HCT116 (cell line): ENCODE measurements around the gene TYMP. TPM values are rescaled to one million over a fixed set of nuclear protein-coding genes. Genes with fewer than 3 reads are reported as not detected.

Experiments used
- ATAC-seq: fragments of 200-7000 bp; cut with Tn5 transposase; 2 replicates; pipeline ENCODE4 v1.9.1; 2020; ENCODE audit warnings: mild to moderate bottlenecking, moderate library complexity
- BruUV-seq: library from RNA; stranded (reverse); fragments of 400-500 nt; replicated peaks from 2 replicates; lab custom pipeline; 2021; lab: Mats Ljungman, UMichigan
- CTCF ChIA-PET: fragments of 300-600 bp; sonication (Branson Sonifier 250); formaldehyde crosslinking; loops from one replicate; lab custom pipeline; 2021; ENCODE audit warnings: antibody characterized with exemption; lab: Charles Lee
- POLR2A ChIA-PET: fragments of 300-600, 350-600 bp; sonication (Branson Sonifier 250); formaldehyde crosslinking; loops from one replicate; lab custom pipeline; 2021; ENCODE audit warnings: antibody characterized with exemption; lab: Charles Lee
- RAD21 ChIA-PET, 2 experiments: fragments of 300-600 bp; sonication (Branson Sonifier 250); formaldehyde crosslinking; loops; one replicate each; lab custom pipeline; 2023; ENCODE audit warnings: low total read pairs in 2 of 2; ENCODE audit not compliant: uncharacterized antibody in 2 of 2, unreplicated experiment in 2 of 2, low non-redundant PET in 1 of 2; lab: Charles Lee
- DNase-seq: peaks from one replicate; pipeline ENCODE4 v3.0.0-alpha.2; 2010; ENCODE audit warnings: low read depth, low spot score
- H2AFZ ChIP-seq: fragments of 200-600 bp; shearing (Covaris generic), sonication (generic); 2 replicates; pipeline ENCODE4 v1.6.1; 2017; ENCODE audit warnings: low read depth, mixed run types, mixed read lengths, antibody characterized with exemption, low read length; ENCODE audit not compliant: poor library complexity, severe bottlenecking
- H3K27ac ChIP-seq: 2 replicates; pipeline ENCODE4 v1.5.1; 2012; ENCODE audit warnings: low read depth, low read length
- H3K27me3 ChIP-seq: fragments of 200-600 bp; sonication (generic); 2 replicates; pipeline ENCODE4 v1.6.1; 2016; ENCODE audit warnings: mixed run types, low read length, mixed read lengths; ENCODE audit not compliant: insufficient read depth
- H3K36me3 ChIP-seq, 2 experiments: fragments of 200-500 bp in 1 of 2; fragments of 200-600 bp in 1 of 2; sonication (Bioruptor generic) in 1 of 2; sonication (generic) in 1 of 2; 2 replicates each; pipeline versions ENCODE4 v1.5.1 to v1.6.1; 2014 to 2016; ENCODE audit warnings: low read length in 2 of 2, inconsistent platforms in 1 of 2, mixed read lengths in 1 of 2, mixed run types in 1 of 2; ENCODE audit not compliant: insufficient read depth in 2 of 2, control insufficient read depth in 1 of 2
- H3K4me1 ChIP-seq, 2 experiments: fragments of 200-600 bp in 1 of 2; sonication (generic) in 1 of 2; 2 replicates each; pipeline versions ENCODE4 v1.5.1 to v1.6.1; 2012 to 2017; ENCODE audit warnings: low read length in 2 of 2, inconsistent platforms in 1 of 2, mild to moderate bottlenecking in 1 of 2, mixed read lengths in 1 of 2, mixed run types in 1 of 2, moderate library complexity in 1 of 2; ENCODE audit not compliant: insufficient read depth in 2 of 2, control insufficient read depth in 1 of 2
- H3K4me2 ChIP-seq: fragments of 200-600 bp; sonication (generic); 2 replicates; pipeline ENCODE4 v1.6.1; 2017; ENCODE audit warnings: mixed run types, low read length, mixed read lengths
- H3K4me3 ChIP-seq, 2 experiments: fragments of 200-600 bp in 1 of 2; sonication (generic) in 1 of 2; replicated peaks in 1 of 2; 2 replicates each; pipeline ENCODE4 v1.5.1; 2011 to 2016; ENCODE audit warnings: low read length in 2 of 2, control low read depth in 1 of 2, low read depth in 1 of 2, mild to moderate bottlenecking in 1 of 2, mixed read lengths in 1 of 2, mixed run types in 1 of 2
- H3K79me2 ChIP-seq: fragments of 200-600 bp; sonication (generic); 2 replicates; pipeline ENCODE4 v1.6.1; 2017; ENCODE audit warnings: mild to moderate bottlenecking, mixed run types, low read length, moderate library complexity, mixed read lengths; ENCODE audit not compliant: insufficient read depth
- H3K9ac ChIP-seq: fragments of 200-600 bp; sonication (generic); 2 replicates; pipeline ENCODE4 v1.6.1; 2016; ENCODE audit warnings: low read length, mixed read lengths
- H3K9me2 ChIP-seq: fragments of 200-600 bp; sonication (generic), shearing (Covaris generic); 2 replicates; pipeline ENCODE4 v1.6.1; 2017; ENCODE audit warnings: mixed run types, mild to moderate bottlenecking, moderate library complexity; ENCODE audit not compliant: insufficient read depth
- H3K9me3 ChIP-seq, 2 experiments: fragments of 200-500 bp in 1 of 2; fragments of 200-600 bp in 1 of 2; sonication (Bioruptor generic) in 1 of 2; sonication (generic) in 1 of 2; 2 replicates each; pipeline ENCODE4 v1.6.1; 2014 to 2017; ENCODE audit warnings: low read length in 2 of 2, mixed read lengths in 2 of 2, inconsistent platforms in 1 of 2, low read depth in 1 of 2, mild to moderate bottlenecking in 1 of 2, mixed run types in 1 of 2, moderate library complexity in 1 of 2; ENCODE audit not compliant: control insufficient read depth in 1 of 2, insufficient read depth in 1 of 2
- H4K20me1 ChIP-seq: fragments of 200-600 bp; sonication (generic), shearing (Covaris generic); 2 replicates; pipeline ENCODE4 v1.6.1; 2017; ENCODE audit warnings: mixed run types, mild to moderate bottlenecking, moderate library complexity; ENCODE audit not compliant: insufficient read depth
- ATF3 ChIP-seq: IDR thresholded peaks from 2 replicates; pipeline ENCODE4 v1.6.1; 2012
- CEBPB ChIP-seq: IDR thresholded peaks from 2 replicates; pipeline ENCODE4 v1.6.1; 2012; ENCODE audit warnings: low read depth
- CTCF ChIP-seq, 3 experiments: fragments of 200-600 bp in 1 of 3; sonication (generic) in 1 of 3; IDR thresholded peaks in 2 of 3; conservative IDR thresholded peaks in 1 of 3; 2 replicates each; pipeline ENCODE4 v1.5.1; 2012 to 2017; ENCODE audit warnings: low read depth in 2 of 3, low read length in 2 of 3, antibody characterized with exemption in 1 of 3, borderline replicate concordance in 1 of 3, control low read depth in 1 of 3, mild to moderate bottlenecking in 1 of 3, mixed read lengths in 1 of 3, mixed run types in 1 of 3, moderate library complexity in 1 of 3; ENCODE audit not compliant: insufficient read depth in 1 of 3
- EGR1 ChIP-seq: IDR thresholded peaks from 2 replicates; pipeline ENCODE4 v1.6.1; 2012; ENCODE audit warnings: low read depth
- EZH2 ChIP-seq: fragments of 200-600 bp; sonication (generic); IDR thresholded peaks from 2 replicates; pipeline ENCODE4 v1.6.1; 2017; ENCODE audit warnings: antibody characterized with exemption, mixed run types
- EZH2phosphoT487 ChIP-seq: fragments of 200-600 bp; IDR thresholded peaks from 2 replicates; pipeline ENCODE4 v1.6.1; 2018; ENCODE audit warnings: antibody characterized with exemption, borderline replicate concordance
- FOSL1 ChIP-seq: IDR thresholded peaks from 2 replicates; pipeline ENCODE4 v1.6.1; 2012; ENCODE audit warnings: low read depth
- POLR2A ChIP-seq: IDR thresholded peaks from 2 replicates; pipeline ENCODE4 v1.7.0; 2011; ENCODE audit warnings: borderline replicate concordance; ENCODE audit not compliant: insufficient read depth, insufficient read length; ENCODE audit errors: extremely low read depth
- POLR2AphosphoS5 ChIP-seq: IDR thresholded peaks from 2 replicates; pipeline ENCODE4 v1.6.1; 2011; ENCODE audit warnings: mild to moderate bottlenecking, low read depth, low read length, moderate library complexity
- SIN3A ChIP-seq: IDR thresholded peaks from 2 replicates; pipeline ENCODE4 v1.6.1; 2012; ENCODE audit warnings: low read depth
- SP1 ChIP-seq: IDR thresholded peaks from 2 replicates; pipeline ENCODE4 v1.6.1; 2012; ENCODE audit warnings: low read depth
- SRF ChIP-seq: IDR thresholded peaks from 2 replicates; pipeline ENCODE4 v1.6.1; 2012; ENCODE audit warnings: low read depth
- YY1 ChIP-seq: IDR thresholded peaks from 2 replicates; pipeline ENCODE4 v1.6.1; 2011; ENCODE audit warnings: low read length, low read depth, moderate library complexity, mild to moderate bottlenecking; ENCODE audit not compliant: insufficient replicate concordance; ENCODE audit errors: extremely low read depth
- ZBTB33 ChIP-seq: IDR thresholded peaks from 2 replicates; pipeline ENCODE4 v1.6.1; 2011; ENCODE audit warnings: mild to moderate bottlenecking, low read length, moderate library complexity; ENCODE audit not compliant: insufficient replicate concordance; ENCODE audit errors: extremely low read depth
- ZFX ChIP-seq: fragments of 450-650 bp; IDR thresholded peaks from 2 replicates; pipeline ENCODE4 v1.6.1; 2017
- ZNF274 ChIP-seq: fragments of 200-500 bp; sonication (Bioruptor generic); IDR thresholded peaks from 2 replicates; pipeline ENCODE4 v1.6.1; 2014; ENCODE audit warnings: mild to moderate bottlenecking, low read depth, low read length, inconsistent platforms
- intact Hi-C: fragments of 100-400 bp; cut with micrococcal nuclease; formaldehyde crosslinking; loops from 2 replicates; pipeline ENCODE4 v1.10.0; 2022
- total RNA-seq: library from RNA; stranded (reverse); gene quantifications from one replicate; pipeline ENCODE4 v1.2.1, GENCODE V29; 2021; ENCODE audit not compliant: unreplicated experiment
- TF ChIP-seq, protein P1 (sequence below): IDR thresholded peaks from 2 replicates; pipeline ENCODE4 v1.6.1; 2012; ENCODE audit warnings: low read depth
- TF ChIP-seq, protein P2 (sequence below): IDR thresholded peaks from 2 replicates; pipeline ENCODE4 v1.6.1; 2012

The TYMP gene
- total RNA-seq, 1 experiment from 2014 or later = 43.2 TPM

GRCh38 chr22:50482107-50483074 is 47.4 kb downstream of the TYMP start:
- ChIA-PET RAD21 (no interaction called here), POLR2A (no interaction called here)
- Histone ChIP-seq H3K36me3 (no peaks in the 10 kb centered on the region), H3K27me3 (no peaks in the 10 kb centered on the region), H3K4me3 (peak overlapping the region; percentile 71 to 76), H3K9me2 (no peaks in the 10 kb centered on the region), H3K9me3 (no peaks in the 10 kb centered on the region), H3K4me2 (peak overlapping the region; percentile 94)
- no TSS peak for BruUV-seq
- ATAC-seq = peak; percentile 4; the same call in 1 of the 2 replicates
- TF ChIP-seq ZFX = no peak
- TF ChIP-seq POLR2A = no peak
- no peak for TF ChIP-seq YY1
- no peak for TF ChIP-seq ATF3
- TF ChIP-seq EZH2 = no peak
- TF ChIP-seq POLR2AphosphoS5 = no peak
- TF ChIP-seq ZBTB33 = no peak
- TF ChIP-seq CTCF (IDR thresholded peaks at IDR 0.05 in 2 of 3, conservative IDR thresholded peaks at IDR 0.05 in 1 of 3; ENCODE audit: borderline replicate concordance in 1 of 3, insufficient read depth in 1 of 3, low read depth in 2 of 3, low read length in 2 of 3) = no peak
- TF ChIP-seq, protein P1, sequence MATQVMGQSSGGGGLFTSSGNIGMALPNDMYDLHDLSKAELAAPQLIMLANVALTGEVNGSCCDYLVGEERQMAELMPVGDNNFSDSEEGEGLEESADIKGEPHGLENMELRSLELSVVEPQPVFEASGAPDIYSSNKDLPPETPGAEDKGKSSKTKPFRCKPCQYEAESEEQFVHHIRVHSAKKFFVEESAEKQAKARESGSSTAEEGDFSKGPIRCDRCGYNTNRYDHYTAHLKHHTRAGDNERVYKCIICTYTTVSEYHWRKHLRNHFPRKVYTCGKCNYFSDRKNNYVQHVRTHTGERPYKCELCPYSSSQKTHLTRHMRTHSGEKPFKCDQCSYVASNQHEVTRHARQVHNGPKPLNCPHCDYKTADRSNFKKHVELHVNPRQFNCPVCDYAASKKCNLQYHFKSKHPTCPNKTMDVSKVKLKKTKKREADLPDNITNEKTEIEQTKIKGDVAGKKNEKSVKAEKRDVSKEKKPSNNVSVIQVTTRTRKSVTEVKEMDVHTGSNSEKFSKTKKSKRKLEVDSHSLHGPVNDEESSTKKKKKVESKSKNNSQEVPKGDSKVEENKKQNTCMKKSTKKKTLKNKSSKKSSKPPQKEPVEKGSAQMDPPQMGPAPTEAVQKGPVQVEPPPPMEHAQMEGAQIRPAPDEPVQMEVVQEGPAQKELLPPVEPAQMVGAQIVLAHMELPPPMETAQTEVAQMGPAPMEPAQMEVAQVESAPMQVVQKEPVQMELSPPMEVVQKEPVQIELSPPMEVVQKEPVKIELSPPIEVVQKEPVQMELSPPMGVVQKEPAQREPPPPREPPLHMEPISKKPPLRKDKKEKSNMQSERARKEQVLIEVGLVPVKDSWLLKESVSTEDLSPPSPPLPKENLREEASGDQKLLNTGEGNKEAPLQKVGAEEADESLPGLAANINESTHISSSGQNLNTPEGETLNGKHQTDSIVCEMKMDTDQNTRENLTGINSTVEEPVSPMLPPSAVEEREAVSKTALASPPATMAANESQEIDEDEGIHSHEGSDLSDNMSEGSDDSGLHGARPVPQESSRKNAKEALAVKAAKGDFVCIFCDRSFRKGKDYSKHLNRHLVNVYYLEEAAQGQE = no peak
- TF ChIP-seq SRF = no peak
- TF ChIP-seq SP1 = no peak
- TF ChIP-seq EGR1 = no peak
- TF ChIP-seq EZH2phosphoT487 = no peak
- TF ChIP-seq FOSL1 = no peak
- no peak for TF ChIP-seq SIN3A
- TF ChIP-seq, protein P2, sequence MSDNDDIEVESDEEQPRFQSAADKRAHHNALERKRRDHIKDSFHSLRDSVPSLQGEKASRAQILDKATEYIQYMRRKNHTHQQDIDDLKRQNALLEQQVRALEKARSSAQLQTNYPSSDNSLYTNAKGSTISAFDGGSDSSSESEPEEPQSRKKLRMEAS = no peak
- no peak for TF ChIP-seq CEBPB
- no peak for TF ChIP-seq ZNF274
- TF ChIP-seq, all 23 proteins: peak for 0
- CTCF ChIA-PET = no interaction called here
- H4K20me1 ChIP-seq = no peaks in the 10 kb centered on the region
- intact Hi-C loops = no loop called here
- H3K27ac ChIP-seq = peak overlapping the region; percentile 56; the same call in 1 of the 2 replicates
- H2AFZ ChIP-seq = no peak overlapping the region
- peaks cover 8 to 32% of the 10 kb centered on the region in 2 experiments; a peak in 3 of 4 replicates for H3K4me1 ChIP-seq
- peak overlapping the region; percentile 65 for H3K9ac ChIP-seq
- DNase-seq = no peak
- H3K79me2 ChIP-seq = no peaks in the 10 kb centered on the region
